SIG-M5 (cell line): ENCODE data around the gene POMT1.
"Not testable (repeated sequence)": the region's sequence is repeated elsewhere in the genome, so short reads cannot be mapped to it uniquely, and the experiment has no call there.

Experiments used
- DNase-seq: peaks from one replicate; lab custom pipeline; 2025; lab: John Stamatoyannopoulos, UW

POMT1 gene

GRCh38 chr9:131499254-131499767 lies 3.4 kb upstream of the POMT1 start:
- DNase-seq: no peak

GRCh38 chr9:131500377-131500776 lies 2.3 kb upstream of the POMT1 start:
- DNase-seq: no peak

- DNase-seq: peak; percentile 30
These were observed 1.7 kb upstream of the POMT1 start for GRCh38 chr9:131500939-131501541.

GRCh38 chr9:131503626-131504465 lies 1.1 kb downstream of the POMT1 start:
- DNase-seq: no peak

- DNase-seq: no peak
These were observed 2.3 kb downstream of the POMT1 start for GRCh38 chr9:131505012-131505411.

GRCh38 chr9:131511416-131511815 lies 8.7 kb downstream of the POMT1 start:
- no peak for DNase-seq

GRCh38 chr9:131511880-131512279 lies 9.2 kb downstream of the POMT1 start:
- DNase-seq: no peak

GRCh38 chr9:131513177-131513576 lies 10.5 kb downstream of the POMT1 start:
- no peak for DNase-seq

GRCh38 chr9:131515559-131516031 lies 12.9 kb downstream of the POMT1 start:
- not testable (repeated sequence) for DNase-seq

- no peak for DNase-seq
These were observed 13.4 kb downstream of the POMT1 start for GRCh38 chr9:131516100-131516499.

GRCh38 chr9:131516930-131517329 lies 14.2 kb downstream of the POMT1 start:
- DNase-seq: no peak

GRCh38 chr9:131517761-131518190 lies 15.1 kb downstream of the POMT1 start:
- DNase-seq: no peak

- no peak for DNase-seq
These were observed 15.8 kb downstream of the POMT1 start for GRCh38 chr9:131518553-131518952.

GRCh38 chr9:131520503-131520902 lies 17.8 kb downstream of the POMT1 start:
- no peak for DNase-seq

- DNase-seq: no peak
These were observed 18.5 kb downstream of the POMT1 start for GRCh38 chr9:131521203-131521602.

- DNase-seq: no peak
These were observed 19.1 kb downstream of the POMT1 start for GRCh38 chr9:131521822-131522221.

GRCh38 chr9:131522257-131523085 lies 19.8 kb downstream of the POMT1 start:
- no peak for DNase-seq

- no peak for DNase-seq
These were observed 20.3 kb downstream of the POMT1 start for GRCh38 chr9:131523086-131523388.

- DNase-seq: no peak
These were observed 21.0 kb downstream of the POMT1 start for GRCh38 chr9:131523451-131524435.

GRCh38 chr9:131524665-131525315 lies 22.1 kb downstream of the POMT1 start:
- DNase-seq: no peak
